ENCODE data around the gene SLC37A1.

Gene SLC37A1

GRCh38 chr21:42543106-42543847 is 29.6 kb downstream of the SLC37A1 start:
- Histone ChIP-seq H3K4me1 (ENCODE audit: insufficient read depth, low read length, poor library complexity, severe bottlenecking) (no peaks in the 10 kb centered on the region), H3F3A (ENCODE audit: low read depth) (no peaks in the 10 kb centered on the region), H3K9me3 (ENCODE audit: insufficient read depth, low read depth, low read length) (no peaks in the 10 kb centered on the region), H3K4me2 (ENCODE audit: low read depth, low read length, poor library complexity, severe bottlenecking) (no peak overlapping the region), H3K36me3 (ENCODE audit: insufficient read depth, low read length) (peaks cover 98% of the 10 kb centered on the region; the same call in 1 of the 2 replicates), H3K9me2 (replicated peaks; ENCODE audit: low read depth, low read length) (no peaks in the 10 kb centered on the region), H3K27me3 (ENCODE audit: insufficient read depth, low read length, poor library complexity, severe bottlenecking) (no peaks in the 10 kb centered on the region), H3K9ac (ENCODE audit: low read depth, low read length, poor library complexity, severe bottlenecking) (no peak overlapping the region), H4K20me1 (ENCODE audit: insufficient read depth, low read length, poor library complexity, severe bottlenecking) (peaks cover 3% of the 10 kb centered on the region), H3K4me3 (ENCODE audit: low read length, poor library complexity, severe bottlenecking) (no peak overlapping the region), H3K79me2 (ENCODE audit: insufficient read depth, low read length) (no peaks in the 10 kb centered on the region), H2AFZ (ENCODE audit: low read length) (no peak overlapping the region)
- TF ChIP-seq CTCF (conservative IDR thresholded peaks at IDR 0.05; ENCODE audit: low read length) (no peak), EZH2phosphoT487 (IDR thresholded peaks at IDR 0.05; ENCODE audit: borderline replicate concordance) (no peak)

GRCh38 chr21:42544544-42544943 is 30.9 kb downstream of the SLC37A1 start:
- no peaks in the 10 kb centered on the region for H3K79me2 ChIP-seq (ENCODE audit: insufficient read depth, low read length)
- H3K4me1 ChIP-seq (ENCODE audit: insufficient read depth, low read length, poor library complexity, severe bottlenecking) = no peaks in the 10 kb centered on the region
- no peaks in the 10 kb centered on the region for H3K9me3 ChIP-seq (ENCODE audit: insufficient read depth, low read depth, low read length)
- H3K9ac ChIP-seq (ENCODE audit: low read depth, low read length, poor library complexity, severe bottlenecking) = no peak overlapping the region
- no peaks in the 10 kb centered on the region for H3K9me2 ChIP-seq (replicated peaks; ENCODE audit: low read depth, low read length)
- no peak overlapping the region for H2AFZ ChIP-seq (ENCODE audit: low read length)
- H3K4me3 ChIP-seq (ENCODE audit: low read length, poor library complexity, severe bottlenecking) = no peak overlapping the region
- no peaks in the 10 kb centered on the region for H3K27me3 ChIP-seq (ENCODE audit: insufficient read depth, low read length, poor library complexity, severe bottlenecking)
- peaks cover 98% of the 10 kb centered on the region; the same call in 1 of the 2 replicates for H3K36me3 ChIP-seq (ENCODE audit: insufficient read depth, low read length)
- TF ChIP-seq EZH2phosphoT487 (IDR thresholded peaks at IDR 0.05; ENCODE audit: borderline replicate concordance) (no peak), CTCF (conservative IDR thresholded peaks at IDR 0.05; ENCODE audit: low read length) (no peak)
- no peak overlapping the region for H3K4me2 ChIP-seq (ENCODE audit: low read depth, low read length, poor library complexity, severe bottlenecking)
- peaks cover 2% of the 10 kb centered on the region for H4K20me1 ChIP-seq (ENCODE audit: insufficient read depth, low read length, poor library complexity, severe bottlenecking)
- H3F3A ChIP-seq (ENCODE audit: low read depth) = no peaks in the 10 kb centered on the region

- no peaks in the 10 kb centered on the region for H3F3A ChIP-seq (ENCODE audit: low read depth)
- no peaks in the 10 kb centered on the region for H3K27me3 ChIP-seq (ENCODE audit: insufficient read depth, low read length, poor library complexity, severe bottlenecking)
- no peaks in the 10 kb centered on the region for H3K79me2 ChIP-seq (ENCODE audit: insufficient read depth, low read length)
- H3K36me3 ChIP-seq (ENCODE audit: insufficient read depth, low read length) = peaks cover 97% of the 10 kb centered on the region; the same call in 1 of the 2 replicates
- H3K4me1 ChIP-seq (ENCODE audit: insufficient read depth, low read length, poor library complexity, severe bottlenecking) = no peaks in the 10 kb centered on the region
- H3K9me3 ChIP-seq (ENCODE audit: insufficient read depth, low read depth, low read length) = no peaks in the 10 kb centered on the region
- H3K4me2 ChIP-seq (ENCODE audit: low read depth, low read length, poor library complexity, severe bottlenecking) = no peak overlapping the region
- no peaks in the 10 kb centered on the region for H3K9me2 ChIP-seq (replicated peaks; ENCODE audit: low read depth, low read length)
- H3K4me3 ChIP-seq (ENCODE audit: low read length, poor library complexity, severe bottlenecking) = no peak overlapping the region
- no peak overlapping the region for H3K9ac ChIP-seq (ENCODE audit: low read depth, low read length, poor library complexity, severe bottlenecking)
- no peak overlapping the region for H2AFZ ChIP-seq (ENCODE audit: low read length)
- TF ChIP-seq CTCF (conservative IDR thresholded peaks at IDR 0.05; ENCODE audit: low read length) = no peak
- no peak for TF ChIP-seq EZH2phosphoT487 (IDR thresholded peaks at IDR 0.05; ENCODE audit: borderline replicate concordance)
- H4K20me1 ChIP-seq (ENCODE audit: insufficient read depth, low read length, poor library complexity, severe bottlenecking) = no peaks in the 10 kb centered on the region
These were observed 31.7 kb downstream of the SLC37A1 start for GRCh38 chr21:42545317-42545716.

All from Loucy (cell line).